HEK293 (cell line): Measurements from ENCODE around the gene LNPEP.
A peak's percentile ranks its signal among the peaks of the same experiment; 100 is the strongest.

Experiments
- CTCF ChIA-PET: fragments of 350-600 bp; formaldehyde crosslinking; extraction: SDS; loops from one replicate; lab custom pipeline; 2021; ENCODE audit warnings: antibody characterized with exemption; lab: Yijun Ruan, JAX
- POLR2A ChIA-PET: fragments of 300-600 bp; formaldehyde crosslinking; extraction: SDS; loops from one replicate; lab custom pipeline; 2020; ENCODE audit warnings: antibody characterized with exemption, inconsistent platforms; lab: Yijun Ruan, JAX
- H3K27ac ChIP-seq: fragments of 200-500 bp; sonication (Bioruptor generic); 2 replicates; pipeline ENCODE4 v1.5.1; 2014; ENCODE audit warnings: low read depth, low read length, control low read depth, inconsistent platforms; ENCODE audit errors: extremely low read depth
- H3K36me3 ChIP-seq, 2 experiments: fragments of 200-500 bp in 1 of 2; sonication (Bioruptor generic) in 1 of 2; 1 replicate in 1 of 2; 2 replicates in 1 of 2; pipeline ENCODE4 v1.5.1; 2014 to 2017; ENCODE audit warnings: inconsistent platforms in 2 of 2, low read length in 2 of 2; ENCODE audit not compliant: control insufficient read depth in 2 of 2, insufficient read depth in 1 of 2
- H3K4me1 ChIP-seq: fragments of 200-500 bp; sonication (Bioruptor generic); 2 replicates; pipeline ENCODE4 v1.5.1; 2014; ENCODE audit warnings: mild to moderate bottlenecking, low read length, inconsistent platforms; ENCODE audit not compliant: control insufficient read depth, insufficient read depth
- H3K4me3 ChIP-seq: 2 replicates; pipeline ENCODE4 v1.5.1; 2011; ENCODE audit warnings: low read depth, mild to moderate bottlenecking, control low read depth, low read length, moderate library complexity
- H3K9me3 ChIP-seq: fragments of 200-500 bp; sonication (Bioruptor generic); 2 replicates; pipeline ENCODE4 v1.5.1; 2014; ENCODE audit warnings: low read depth, low read length, inconsistent platforms; ENCODE audit not compliant: control insufficient read depth, insufficient read depth
- IKZF3 ChIP-seq: fragments of 450-650 bp; IDR thresholded peaks from 2 replicates; pipeline ENCODE4 v1.5.0; 2018; ENCODE audit warnings: missing biosample characterization, mild to moderate bottlenecking, missing genetic modification characterization, moderate library complexity
- MYNN ChIP-seq: fragments of 450-650 bp; formaldehyde crosslinking; IDR thresholded peaks from 2 replicates; pipeline ENCODE4 v1.5.1; 2016; ENCODE audit warnings: missing biosample characterization, missing genetic modification characterization, borderline replicate concordance
- MZF1 ChIP-seq: fragments of 450-650 bp; formaldehyde crosslinking; IDR thresholded peaks from 2 replicates; pipeline ENCODE4 v1.5.1; 2017; ENCODE audit warnings: missing biosample characterization, missing genetic modification characterization, borderline replicate concordance
- RBAK ChIP-seq: fragments of 450-650 bp; formaldehyde crosslinking; IDR thresholded peaks from 2 replicates; pipeline ENCODE4 v1.5.1; 2016; ENCODE audit warnings: missing biosample characterization, missing genetic modification characterization
- SCRT1 ChIP-seq: fragments of 450-650 bp; formaldehyde crosslinking; IDR thresholded peaks from 2 replicates; pipeline ENCODE4 v1.5.1; 2016; ENCODE audit warnings: missing biosample characterization, missing genetic modification characterization, borderline replicate concordance
- SCRT2 ChIP-seq: fragments of 450-650 bp; formaldehyde crosslinking; IDR thresholded peaks from 2 replicates; pipeline ENCODE4 v1.5.1; 2016; ENCODE audit warnings: missing biosample characterization, missing genetic modification characterization
- ZBTB8A ChIP-seq: fragments of 450-650 bp; formaldehyde crosslinking; IDR thresholded peaks from 2 replicates; pipeline ENCODE4 v1.5.1; 2016; ENCODE audit warnings: missing biosample characterization, missing genetic modification characterization
- ZFP37 ChIP-seq: fragments of 450-650 bp; formaldehyde crosslinking; IDR thresholded peaks from 2 replicates; pipeline ENCODE4 v1.5.1; 2016; ENCODE audit warnings: missing biosample characterization, missing genetic modification characterization
- ZNF114 ChIP-seq: fragments of 450-650 bp; formaldehyde crosslinking; IDR thresholded peaks from 2 replicates; pipeline ENCODE4 v1.5.0; 2017; ENCODE audit warnings: missing biosample characterization, missing genetic modification characterization
- ZNF138 ChIP-seq: fragments of 450-650 bp; formaldehyde crosslinking; IDR thresholded peaks from 2 replicates; pipeline ENCODE4 v1.5.1; 2016; ENCODE audit warnings: missing biosample characterization, missing genetic modification characterization, borderline replicate concordance
- ZNF23 ChIP-seq: fragments of 450-650 bp; formaldehyde crosslinking; IDR thresholded peaks from 2 replicates; pipeline ENCODE4 v1.5.1; 2016; ENCODE audit warnings: missing biosample characterization, missing genetic modification characterization, borderline replicate concordance
- ZNF362 ChIP-seq: fragments of 450-650 bp; formaldehyde crosslinking; IDR thresholded peaks from 2 replicates; pipeline ENCODE4 v1.5.1; 2016; ENCODE audit warnings: missing biosample characterization, missing genetic modification characterization
- ZNF37A ChIP-seq: fragments of 450-650 bp; IDR thresholded peaks from 2 replicates; pipeline ENCODE4 v1.5.1; 2018; ENCODE audit warnings: missing biosample characterization, missing genetic modification characterization
- ZNF391 ChIP-seq: fragments of 450-650 bp; formaldehyde crosslinking; IDR thresholded peaks from 2 replicates; pipeline ENCODE4 v1.5.1; 2016; ENCODE audit warnings: low read depth, missing biosample characterization, missing genetic modification characterization, borderline replicate concordance
- ZNF398 ChIP-seq: fragments of 450-650 bp; formaldehyde crosslinking; IDR thresholded peaks from 2 replicates; pipeline ENCODE4 v1.5.1; 2017; ENCODE audit warnings: missing biosample characterization, missing genetic modification characterization
- ZNF488 ChIP-seq: fragments of 450-650 bp; formaldehyde crosslinking; IDR thresholded peaks from 2 replicates; pipeline ENCODE4 v1.5.1; 2016; ENCODE audit warnings: missing biosample characterization, missing genetic modification characterization
- ZNF530 ChIP-seq: fragments of 450-650 bp; formaldehyde crosslinking; IDR thresholded peaks from 2 replicates; pipeline ENCODE4 v1.5.1; 2016; ENCODE audit warnings: low read depth, missing biosample characterization, missing genetic modification characterization
- ZNF544 ChIP-seq: fragments of 450-650 bp; formaldehyde crosslinking; IDR thresholded peaks from 2 replicates; pipeline ENCODE4 v1.5.0; 2017; ENCODE audit warnings: missing biosample characterization, missing genetic modification characterization
- ZNF558 ChIP-seq: fragments of 450-650 bp; formaldehyde crosslinking; IDR thresholded peaks from 2 replicates; pipeline ENCODE4 v1.5.1; 2016; ENCODE audit warnings: missing biosample characterization, missing genetic modification characterization
- ZNF654 ChIP-seq: fragments of 450-650 bp; formaldehyde crosslinking; IDR thresholded peaks from 2 replicates; pipeline ENCODE4 v1.5.1; 2016; ENCODE audit warnings: low read depth, missing biosample characterization, missing genetic modification characterization
- ZNF660 ChIP-seq: fragments of 450-650 bp; IDR thresholded peaks from 2 replicates; pipeline ENCODE4 v1.5.1; 2018; ENCODE audit warnings: missing biosample characterization, mild to moderate bottlenecking, missing genetic modification characterization
- ZNF830 ChIP-seq: fragments of 450-650 bp; IDR thresholded peaks from 2 replicates; pipeline ENCODE4 v1.5.0; 2018; ENCODE audit warnings: missing biosample characterization, missing genetic modification characterization, low read depth, mild to moderate bottlenecking, moderate library complexity
- ZXDB ChIP-seq: fragments of 450-650 bp; formaldehyde crosslinking; IDR thresholded peaks from 2 replicates; pipeline ENCODE4 v1.5.1; 2016; ENCODE audit warnings: missing biosample characterization, missing genetic modification characterization
- TF ChIP-seq, protein P1 (sequence below): fragments of 450-650 bp; formaldehyde crosslinking; IDR thresholded peaks from 2 replicates; pipeline ENCODE4 v1.5.1; 2016; ENCODE audit warnings: missing biosample characterization, missing genetic modification characterization
- TF ChIP-seq, protein P2 (sequence below): fragments of 450-650 bp; formaldehyde crosslinking; IDR thresholded peaks from 2 replicates; pipeline ENCODE4 v1.5.1; 2016; ENCODE audit warnings: missing biosample characterization, missing genetic modification characterization, borderline replicate concordance
- TF ChIP-seq, protein P3 (sequence below): fragments of 450-650 bp; formaldehyde crosslinking; IDR thresholded peaks from 2 replicates; pipeline ENCODE4 v1.5.1; 2016; ENCODE audit warnings: missing biosample characterization, missing genetic modification characterization
- TF ChIP-seq, protein P4 (sequence below): fragments of 450-650 bp; IDR thresholded peaks from 2 replicates; pipeline ENCODE4 v1.5.1; 2018; ENCODE audit warnings: missing biosample characterization, mild to moderate bottlenecking, missing genetic modification characterization

The LNPEP gene

DNA sequence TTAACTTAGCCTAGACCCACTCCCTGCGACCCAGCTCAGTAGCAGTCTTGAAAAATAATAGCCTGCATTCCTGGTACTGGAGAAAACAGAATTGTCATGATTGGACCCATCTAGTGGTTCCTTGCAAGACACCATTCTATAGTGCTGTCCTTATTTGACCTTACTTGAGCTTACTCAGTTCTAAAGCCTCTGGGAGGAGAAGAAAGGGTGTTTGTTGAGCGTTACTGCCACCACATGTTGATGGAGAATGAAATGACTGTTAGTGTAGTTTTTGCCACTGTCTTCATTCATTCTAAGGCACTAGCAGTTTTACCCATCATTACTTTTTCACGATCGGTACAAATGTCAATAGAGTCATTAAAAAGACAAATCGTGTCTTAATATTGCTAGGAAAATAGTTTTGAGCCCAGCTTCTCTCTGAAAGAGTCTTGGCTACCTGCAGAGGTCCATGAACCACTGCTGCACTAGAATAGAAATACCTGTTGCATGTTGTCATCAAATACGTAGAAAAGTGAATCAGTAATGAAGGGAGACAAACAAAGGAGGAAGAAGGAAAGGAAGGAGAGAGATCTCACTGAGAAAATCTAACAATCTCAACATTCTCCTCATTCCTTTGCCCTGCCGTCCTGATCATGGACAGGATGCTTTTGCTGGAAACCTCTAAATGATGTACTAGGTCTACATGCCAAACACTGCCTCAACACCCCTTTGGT, 110.5 kb downstream of the LNPEP start:
- TF ChIP-seq, protein P1, sequence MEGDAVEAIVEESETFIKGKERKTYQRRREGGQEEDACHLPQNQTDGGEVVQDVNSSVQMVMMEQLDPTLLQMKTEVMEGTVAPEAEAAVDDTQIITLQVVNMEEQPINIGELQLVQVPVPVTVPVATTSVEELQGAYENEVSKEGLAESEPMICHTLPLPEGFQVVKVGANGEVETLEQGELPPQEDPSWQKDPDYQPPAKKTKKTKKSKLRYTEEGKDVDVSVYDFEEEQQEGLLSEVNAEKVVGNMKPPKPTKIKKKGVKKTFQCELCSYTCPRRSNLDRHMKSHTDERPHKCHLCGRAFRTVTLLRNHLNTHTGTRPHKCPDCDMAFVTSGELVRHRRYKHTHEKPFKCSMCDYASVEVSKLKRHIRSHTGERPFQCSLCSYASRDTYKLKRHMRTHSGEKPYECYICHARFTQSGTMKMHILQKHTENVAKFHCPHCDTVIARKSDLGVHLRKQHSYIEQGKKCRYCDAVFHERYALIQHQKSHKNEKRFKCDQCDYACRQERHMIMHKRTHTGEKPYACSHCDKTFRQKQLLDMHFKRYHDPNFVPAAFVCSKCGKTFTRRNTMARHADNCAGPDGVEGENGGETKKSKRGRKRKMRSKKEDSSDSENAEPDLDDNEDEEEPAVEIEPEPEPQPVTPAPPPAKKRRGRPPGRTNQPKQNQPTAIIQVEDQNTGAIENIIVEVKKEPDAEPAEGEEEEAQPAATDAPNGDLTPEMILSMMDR (tag by site-specific recombination): peak; percentile 52
- TF ChIP-seq ZNF488 (tag by site-specific recombination) (no peak), ZNF830 (no peak), ZNF544 (no peak), ZXDB (tag by site-specific recombination) (no peak), RBAK (tag by site-specific recombination) (no peak), ZNF654 (tag by site-specific recombination) (peak; percentile 13; the same call in 1 of the 2 replicates), SCRT1 (0 out of 2 replicates have a peak, but pooled peaks have one; percentile 12), ZNF23 (tag by site-specific recombination) (no peak), ZNF660 (tag by site-specific recombination) (no peak), SCRT2 (tag by site-specific recombination) (peak; percentile 53; the same call in 1 of the 2 replicates), ZNF391 (tag by site-specific recombination) (no peak), MZF1 (tag by site-specific recombination) (no peak), ZFP37 (tag by site-specific recombination) (no peak), ZNF558 (no peak), ZNF530 (no peak)
- TF ChIP-seq, protein P2, sequence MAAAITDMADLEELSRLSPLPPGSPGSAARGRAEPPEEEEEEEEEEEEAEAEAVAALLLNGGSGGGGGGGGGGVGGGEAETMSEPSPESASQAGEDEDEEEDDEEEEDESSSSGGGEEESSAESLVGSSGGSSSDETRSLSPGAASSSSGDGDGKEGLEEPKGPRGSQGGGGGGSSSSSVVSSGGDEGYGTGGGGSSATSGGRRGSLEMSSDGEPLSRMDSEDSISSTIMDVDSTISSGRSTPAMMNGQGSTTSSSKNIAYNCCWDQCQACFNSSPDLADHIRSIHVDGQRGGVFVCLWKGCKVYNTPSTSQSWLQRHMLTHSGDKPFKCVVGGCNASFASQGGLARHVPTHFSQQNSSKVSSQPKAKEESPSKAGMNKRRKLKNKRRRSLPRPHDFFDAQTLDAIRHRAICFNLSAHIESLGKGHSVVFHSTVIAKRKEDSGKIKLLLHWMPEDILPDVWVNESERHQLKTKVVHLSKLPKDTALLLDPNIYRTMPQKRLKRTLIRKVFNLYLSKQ: no peak
- TF ChIP-seq, all 188 proteins: peak for 4
- CTCF ChIA-PET: interaction anchor here (0.6 to 4.2 kb wide), 5 partner anchors 49 to 294 kb away, joined by 3 to 28 read pairs (median 5); partner anchors contain the start of gene LIX1
- H3K36me3 ChIP-seq: no peaks in the 10 kb centered on the region
- no peak overlapping the region for H3K27ac ChIP-seq
- H3K9me3 ChIP-seq: no peaks in the 10 kb centered on the region
- H3K4me3 ChIP-seq: no peak overlapping the region
- POLR2A ChIA-PET: no interaction called here
- no peaks in the 10 kb centered on the region for H3K4me1 ChIP-seq

DNA sequence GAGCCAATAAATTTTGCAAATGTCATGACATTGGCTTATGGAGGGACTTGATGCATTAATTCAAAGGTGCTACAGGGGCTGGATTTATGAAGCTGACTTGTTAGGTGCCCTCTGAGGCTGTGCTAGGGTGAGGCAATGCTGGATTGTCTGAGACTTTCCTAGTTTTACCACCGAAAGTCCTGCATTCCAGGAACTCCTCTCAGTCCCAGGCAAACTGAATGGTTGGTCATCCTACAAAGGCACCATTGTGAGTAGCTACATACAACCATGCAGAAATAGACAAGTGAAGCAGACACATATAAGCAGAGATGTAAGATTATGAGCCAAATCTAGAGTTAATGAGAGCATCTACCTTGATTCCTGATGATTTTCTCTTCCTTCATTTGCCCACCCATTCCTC, 111.2 kb downstream of the LNPEP start:
- Histone ChIP-seq H3K4me1 (no peaks in the 10 kb centered on the region), H3K9me3 (no peaks in the 10 kb centered on the region), H3K36me3 (no peaks in the 10 kb centered on the region), H3K27ac (no peak overlapping the region), H3K4me3 (no peak overlapping the region)
- ChIA-PET POLR2A (no interaction called here), CTCF (interaction anchor here (0.6 to 4.2 kb wide), 4 partner anchors 18 to 178 kb away, joined by 3 to 25 read pairs (median 4); no protein-coding TSS in a partner anchor)
- TF ChIP-seq ZNF37A (tag by site-specific recombination): no peak
- TF ChIP-seq ZNF362 (tag by site-specific recombination): no peak
- no peak for TF ChIP-seq MYNN (tag by site-specific recombination)
- TF ChIP-seq ZNF114: no peak
- TF ChIP-seq ZNF138 (tag by site-specific recombination): no peak
- TF ChIP-seq, protein P3, sequence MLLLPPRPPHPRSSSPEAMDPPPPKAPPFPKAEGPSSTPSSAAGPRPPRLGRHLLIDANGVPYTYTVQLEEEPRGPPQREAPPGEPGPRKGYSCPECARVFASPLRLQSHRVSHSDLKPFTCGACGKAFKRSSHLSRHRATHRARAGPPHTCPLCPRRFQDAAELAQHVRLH: no peak
- no peak for TF ChIP-seq IKZF3 (tag by site-specific recombination)
- TF ChIP-seq ZBTB8A (tag by site-specific recombination): no peak
- no peak for TF ChIP-seq SCRT2 (tag by site-specific recombination)
- TF ChIP-seq, protein P4, sequence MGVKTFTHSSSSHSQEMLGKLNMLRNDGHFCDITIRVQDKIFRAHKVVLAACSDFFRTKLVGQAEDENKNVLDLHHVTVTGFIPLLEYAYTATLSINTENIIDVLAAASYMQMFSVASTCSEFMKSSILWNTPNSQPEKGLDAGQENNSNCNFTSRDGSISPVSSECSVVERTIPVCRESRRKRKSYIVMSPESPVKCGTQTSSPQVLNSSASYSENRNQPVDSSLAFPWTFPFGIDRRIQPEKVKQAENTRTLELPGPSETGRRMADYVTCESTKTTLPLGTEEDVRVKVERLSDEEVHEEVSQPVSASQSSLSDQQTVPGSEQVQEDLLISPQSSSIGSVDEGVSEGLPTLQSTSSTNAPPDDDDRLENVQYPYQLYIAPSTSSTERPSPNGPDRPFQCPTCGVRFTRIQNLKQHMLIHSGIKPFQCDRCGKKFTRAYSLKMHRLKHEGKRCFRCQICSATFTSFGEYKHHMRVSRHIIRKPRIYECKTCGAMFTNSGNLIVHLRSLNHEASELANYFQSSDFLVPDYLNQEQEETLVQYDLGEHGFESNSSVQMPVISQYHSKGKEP: no peak
- no peak for TF ChIP-seq ZNF398 (tag by site-specific recombination)
